ENCODE measurements around the gene MYO7B.

Gene MYO7B

DNA sequence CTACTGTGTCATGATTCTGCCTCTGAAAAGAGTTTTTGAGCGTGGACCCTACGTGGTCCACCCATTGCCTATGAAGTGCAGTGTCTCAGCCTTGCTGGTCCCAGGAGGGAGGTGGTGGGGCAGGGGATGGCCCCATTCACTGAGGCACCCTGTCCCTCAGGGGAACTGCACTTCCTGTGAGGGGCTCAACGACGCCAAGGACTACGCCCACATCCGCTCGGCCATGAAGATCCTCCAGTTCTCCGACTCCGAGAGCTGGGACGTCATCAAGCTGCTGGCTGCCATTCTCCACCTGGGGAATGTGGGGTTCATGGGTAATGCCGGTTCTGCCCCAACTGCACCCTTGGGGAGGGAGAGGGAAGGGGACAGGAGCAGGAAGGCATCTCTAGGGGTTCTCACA lies 42.5 kb downstream of the MYO7B start:
- 0 out of 2 replicates have a peak, but pooled peaks cover 3% of the 10 kb centered on the region for H3F3A ChIP-seq (ENCODE audit: insufficient read depth, low read length)
- DNase-seq = no peak
- H2AFZ ChIP-seq (ENCODE audit: low read length) = no peak overlapping the region
- no peak overlapping the region for H3K9ac ChIP-seq (ENCODE audit: low read length)
- H4K20me1 ChIP-seq (ENCODE audit: insufficient read depth, low read length) = no peaks in the 10 kb centered on the region
- no peaks in the 10 kb centered on the region for H3K79me2 ChIP-seq (ENCODE audit: low read length)
- H3K4me1 ChIP-seq (ENCODE audit: low read length) = peaks cover 17% of the 10 kb centered on the region
- H3K9me3 ChIP-seq (replicated peaks; ENCODE audit: insufficient read depth, low read length) = no peaks in the 10 kb centered on the region
- no peaks in the 10 kb centered on the region for H3K9me2 ChIP-seq (replicated peaks; ENCODE audit: insufficient read depth, low read length)
- H3K4me2 ChIP-seq (ENCODE audit: low read depth, low read length) = no peak overlapping the region
- no peak overlapping the region for H3K4me3 ChIP-seq (ENCODE audit: low read length)
- H3K27ac ChIP-seq (ENCODE audit: low read length) = no peak overlapping the region
- H3K36me3 ChIP-seq (replicated peaks; ENCODE audit: insufficient read depth, low read length) = no peaks in the 10 kb centered on the region
- peaks cover 54% of the 10 kb centered on the region for H3K27me3 ChIP-seq (replicated peaks; ENCODE audit: insufficient read depth, low read length)
- TF ChIP-seq, protein P1, sequence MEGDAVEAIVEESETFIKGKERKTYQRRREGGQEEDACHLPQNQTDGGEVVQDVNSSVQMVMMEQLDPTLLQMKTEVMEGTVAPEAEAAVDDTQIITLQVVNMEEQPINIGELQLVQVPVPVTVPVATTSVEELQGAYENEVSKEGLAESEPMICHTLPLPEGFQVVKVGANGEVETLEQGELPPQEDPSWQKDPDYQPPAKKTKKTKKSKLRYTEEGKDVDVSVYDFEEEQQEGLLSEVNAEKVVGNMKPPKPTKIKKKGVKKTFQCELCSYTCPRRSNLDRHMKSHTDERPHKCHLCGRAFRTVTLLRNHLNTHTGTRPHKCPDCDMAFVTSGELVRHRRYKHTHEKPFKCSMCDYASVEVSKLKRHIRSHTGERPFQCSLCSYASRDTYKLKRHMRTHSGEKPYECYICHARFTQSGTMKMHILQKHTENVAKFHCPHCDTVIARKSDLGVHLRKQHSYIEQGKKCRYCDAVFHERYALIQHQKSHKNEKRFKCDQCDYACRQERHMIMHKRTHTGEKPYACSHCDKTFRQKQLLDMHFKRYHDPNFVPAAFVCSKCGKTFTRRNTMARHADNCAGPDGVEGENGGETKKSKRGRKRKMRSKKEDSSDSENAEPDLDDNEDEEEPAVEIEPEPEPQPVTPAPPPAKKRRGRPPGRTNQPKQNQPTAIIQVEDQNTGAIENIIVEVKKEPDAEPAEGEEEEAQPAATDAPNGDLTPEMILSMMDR (IDR thresholded peaks at IDR 0.05; ENCODE audit: low read length) = no peak
- no peak for TF ChIP-seq EZH2phosphoT487 (IDR thresholded peaks at IDR 0.05; ENCODE audit: low read length)
- no peak for TF ChIP-seq EZH2 (optimal IDR thresholded peaks at IDR 0.05; ENCODE audit: low read depth, low read length)

DNA sequence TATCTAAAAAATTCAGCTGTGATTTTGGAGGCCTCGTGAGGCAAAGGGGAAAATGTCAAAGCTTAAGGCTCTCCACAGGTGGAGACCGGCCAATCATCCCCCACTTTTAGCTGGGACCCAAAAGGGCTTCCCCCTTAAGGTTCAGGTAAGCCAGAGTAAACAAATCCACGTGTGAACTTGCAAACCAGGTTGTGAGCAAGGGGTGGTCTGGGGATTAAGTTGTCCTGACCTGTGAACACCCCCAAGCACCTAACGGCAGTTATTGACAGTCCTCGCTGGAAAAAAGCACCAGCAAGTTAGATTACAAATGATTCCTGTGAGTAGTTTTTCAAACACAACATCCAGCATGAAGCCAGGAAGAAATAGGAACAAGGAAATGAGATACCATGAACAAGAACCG lies 42.9 kb downstream of the MYO7B start:
- H3K9ac ChIP-seq (ENCODE audit: low read length) = no peak overlapping the region
- H4K20me1 ChIP-seq (ENCODE audit: insufficient read depth, low read length) = no peaks in the 10 kb centered on the region
- H3K4me3 ChIP-seq (ENCODE audit: low read length) = no peak overlapping the region
- H3K36me3 ChIP-seq (replicated peaks; ENCODE audit: insufficient read depth, low read length) = no peaks in the 10 kb centered on the region
- no peak for TF ChIP-seq EZH2phosphoT487 (IDR thresholded peaks at IDR 0.05; ENCODE audit: low read length)
- TF ChIP-seq, protein P1 (IDR thresholded peaks at IDR 0.05; ENCODE audit: low read length) = no peak
- TF ChIP-seq EZH2 (optimal IDR thresholded peaks at IDR 0.05; ENCODE audit: low read depth, low read length) = no peak
- H3F3A ChIP-seq (ENCODE audit: insufficient read depth, low read length) = 0 out of 2 replicates have a peak, but pooled peaks cover 3% of the 10 kb centered on the region
- H3K9me2 ChIP-seq (replicated peaks; ENCODE audit: insufficient read depth, low read length) = no peaks in the 10 kb centered on the region
- H3K27me3 ChIP-seq (replicated peaks; ENCODE audit: insufficient read depth, low read length) = peaks cover 54% of the 10 kb centered on the region
- H3K9me3 ChIP-seq (replicated peaks; ENCODE audit: insufficient read depth, low read length) = no peaks in the 10 kb centered on the region
- H2AFZ ChIP-seq (ENCODE audit: low read length) = no peak overlapping the region
- H3K79me2 ChIP-seq (ENCODE audit: low read length) = no peaks in the 10 kb centered on the region
- H3K27ac ChIP-seq (ENCODE audit: low read length) = no peak overlapping the region
- no peak for DNase-seq
- no peak overlapping the region for H3K4me2 ChIP-seq (ENCODE audit: low read depth, low read length)
- peaks cover 17% of the 10 kb centered on the region for H3K4me1 ChIP-seq (ENCODE audit: low read length)

DNA sequence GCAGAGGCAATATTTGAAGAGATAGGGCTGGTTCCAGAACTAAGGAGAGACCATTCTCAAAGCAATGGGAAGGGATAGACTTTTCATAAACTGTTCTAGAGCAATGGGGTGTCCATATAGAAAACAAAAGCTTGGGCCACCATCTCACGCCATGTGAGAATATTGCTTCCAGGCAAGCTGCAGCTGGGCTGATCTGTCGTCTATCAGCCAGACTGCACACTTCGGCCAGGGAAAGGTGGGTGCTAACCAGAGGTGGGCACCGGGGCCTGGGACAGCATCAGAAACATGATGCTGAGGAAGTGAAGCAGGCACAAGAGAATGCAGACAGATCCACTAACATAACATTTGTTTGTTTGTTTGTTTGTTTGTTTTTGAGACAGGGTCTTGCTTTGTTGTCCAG lies 43.7 kb downstream of the MYO7B start:
- Histone ChIP-seq H3K4me1 (ENCODE audit: low read length) (peaks cover 17% of the 10 kb centered on the region), H3K9me3 (replicated peaks; ENCODE audit: insufficient read depth, low read length) (no peaks in the 10 kb centered on the region), H3K9me2 (replicated peaks; ENCODE audit: insufficient read depth, low read length) (no peaks in the 10 kb centered on the region), H3F3A (ENCODE audit: insufficient read depth, low read length) (0 out of 2 replicates have a peak, but pooled peaks cover 3% of the 10 kb centered on the region), H3K27ac (ENCODE audit: low read length) (no peak overlapping the region), H3K9ac (ENCODE audit: low read length) (no peak overlapping the region), H3K27me3 (replicated peaks; ENCODE audit: insufficient read depth, low read length) (peaks cover 55% of the 10 kb centered on the region), H2AFZ (ENCODE audit: low read length) (no peak overlapping the region), H4K20me1 (ENCODE audit: insufficient read depth, low read length) (no peaks in the 10 kb centered on the region), H3K4me3 (ENCODE audit: low read length) (no peak overlapping the region), H3K4me2 (ENCODE audit: low read depth, low read length) (no peak overlapping the region), H3K79me2 (ENCODE audit: low read length) (no peaks in the 10 kb centered on the region), H3K36me3 (replicated peaks; ENCODE audit: insufficient read depth, low read length) (no peaks in the 10 kb centered on the region)
- TF ChIP-seq, protein P1 (IDR thresholded peaks at IDR 0.05; ENCODE audit: low read length) = no peak
- TF ChIP-seq EZH2 (optimal IDR thresholded peaks at IDR 0.05; ENCODE audit: low read depth, low read length) (no peak), EZH2phosphoT487 (IDR thresholded peaks at IDR 0.05; ENCODE audit: low read length) (no peak)
- no peak for DNase-seq
